ENCODE data around the gene PXN.

- TF ChIP-seq SUZ12 (IDR thresholded peaks at IDR 0.05; ENCODE audit: extremely low read depth, insufficient read depth, insufficient read length): no peak
- TF ChIP-seq YY1 (IDR thresholded peaks at IDR 0.05; ENCODE audit: insufficient read depth, insufficient read length): no peak
Measured at GRCh38 chr12:120229487-120230325, 35.8 kb downstream of the PXN start.
